Stimulated activated CD8-positive, alpha-beta memory T cell treated with anti-CD3 and anti-CD28 coated beads, Interleukin-12 subunit alpha, Interleukin-12 subunit beta, amount 100 ng/mL, for 24 hours (primary cell): Measurements from ENCODE around the gene PRPF38B.
A peak's percentile ranks its signal among the peaks of the same experiment; 100 is the strongest.
"Not testable (repeated sequence)": the region's sequence is repeated elsewhere in the genome, so short reads cannot be mapped to it uniquely, and the experiment has no call there.

Experiments used
- DNase-seq: peaks from one replicate; pipeline ENCODE4 v3.0.0-alpha.2; 2020; ENCODE audit errors: extremely low read depth

The PRPF38B gene

DNA sequence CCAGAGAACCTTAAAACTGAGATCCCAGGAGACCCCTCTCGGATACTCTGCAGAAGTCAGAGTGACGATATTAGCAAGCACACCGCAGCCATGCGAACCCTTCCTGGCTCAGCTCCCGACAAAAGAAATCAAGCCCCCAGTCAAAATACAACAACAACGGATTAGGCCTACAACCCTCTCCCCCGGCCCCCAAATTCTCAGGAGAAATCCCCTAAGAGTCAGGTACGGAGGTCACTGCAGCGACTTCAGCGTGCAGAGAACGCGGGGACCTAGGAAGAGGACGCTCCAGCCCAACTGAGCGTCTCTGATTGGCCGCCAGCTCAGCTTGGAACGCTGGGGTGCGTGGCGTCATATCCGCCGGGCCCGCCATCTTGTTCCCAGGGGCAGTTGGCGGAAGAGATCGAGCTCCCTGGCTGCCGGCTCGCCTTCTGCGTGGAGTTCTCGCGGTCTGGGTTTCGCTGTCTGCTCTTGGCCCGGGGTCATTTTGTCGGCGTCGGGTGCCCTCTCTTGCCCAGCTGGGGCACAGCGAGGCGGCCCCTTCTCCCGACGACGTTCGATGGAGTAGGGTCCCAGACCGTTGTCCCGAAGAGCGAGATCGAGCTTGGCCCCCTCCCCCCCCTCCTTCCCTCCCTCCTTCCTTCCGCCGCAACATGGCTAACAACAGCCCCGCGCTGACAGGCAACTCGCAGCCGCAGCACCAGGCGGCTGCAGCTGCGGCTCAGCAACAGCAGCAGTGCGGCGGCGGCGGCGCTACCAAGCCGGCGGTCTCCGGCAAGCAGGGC, at the start of gene PRPF38B:
Gene PRPF38B (plus strand): TSS at position 369 of the 782 bp plus-strand sequence. CDS start 282 bp downstream, at position 651.
- peak; percentile 87 for DNase-seq

DNA sequence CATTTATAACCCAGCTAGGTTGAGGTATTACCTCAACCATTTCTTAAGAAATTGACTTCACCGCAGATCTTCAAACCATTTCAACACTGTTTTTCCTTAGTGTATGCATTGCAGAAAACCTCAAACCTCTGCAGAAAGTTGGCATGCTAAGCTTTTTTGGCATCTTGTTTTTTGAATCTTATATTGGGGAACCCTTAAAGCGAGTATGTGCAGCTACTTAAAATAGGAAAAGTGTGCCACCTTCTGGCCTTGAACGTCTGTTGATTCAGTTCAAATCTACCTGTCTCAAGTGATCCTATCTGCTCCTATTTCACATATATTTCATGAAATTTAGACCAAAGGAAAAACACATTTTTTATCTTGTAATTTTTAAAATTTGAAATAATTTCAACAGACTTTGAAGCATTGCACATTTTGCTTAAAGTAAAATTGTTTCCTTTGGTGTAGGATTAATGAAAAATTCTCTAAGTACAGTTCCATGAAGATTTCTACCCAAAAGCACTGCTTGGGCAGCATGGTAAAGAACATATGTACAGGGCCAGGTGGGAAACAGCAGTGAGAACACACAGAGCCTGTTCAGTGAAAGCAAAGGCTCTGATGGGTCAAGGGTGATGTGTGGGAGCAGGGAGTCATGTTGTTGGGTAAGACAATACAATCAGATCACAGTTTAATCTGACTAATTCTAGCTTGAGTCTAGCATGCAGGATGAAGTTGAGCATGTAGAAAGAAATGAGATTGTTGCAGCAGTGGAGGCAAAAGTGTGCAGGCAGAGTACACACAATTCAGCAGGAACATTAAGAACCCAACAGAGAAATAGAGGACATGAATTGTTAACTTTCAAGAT, 48.4 kb upstream of the PRPF38B start:
- DNase-seq = no peak

DNA sequence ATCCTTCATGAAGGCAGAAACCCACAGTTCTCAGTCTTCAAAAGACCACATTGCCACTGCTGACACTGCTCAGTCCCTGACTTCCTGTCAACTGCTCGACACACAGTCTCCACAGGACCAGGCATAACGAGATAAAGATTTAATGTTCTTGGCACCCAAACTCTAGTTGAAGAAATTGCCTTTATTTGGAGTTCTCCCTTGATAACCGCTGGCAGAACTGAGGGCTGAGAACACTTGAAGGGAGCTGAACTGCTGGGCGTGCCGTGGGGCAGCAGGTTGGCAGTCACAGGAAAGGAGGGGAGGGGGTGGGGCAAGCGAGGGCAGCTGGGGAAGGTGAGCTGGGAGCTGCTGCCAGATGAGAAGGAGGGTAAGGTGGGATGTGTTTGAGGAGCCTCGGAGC, 47.1 kb upstream of the PRPF38B start:
- no peak for DNase-seq

DNA sequence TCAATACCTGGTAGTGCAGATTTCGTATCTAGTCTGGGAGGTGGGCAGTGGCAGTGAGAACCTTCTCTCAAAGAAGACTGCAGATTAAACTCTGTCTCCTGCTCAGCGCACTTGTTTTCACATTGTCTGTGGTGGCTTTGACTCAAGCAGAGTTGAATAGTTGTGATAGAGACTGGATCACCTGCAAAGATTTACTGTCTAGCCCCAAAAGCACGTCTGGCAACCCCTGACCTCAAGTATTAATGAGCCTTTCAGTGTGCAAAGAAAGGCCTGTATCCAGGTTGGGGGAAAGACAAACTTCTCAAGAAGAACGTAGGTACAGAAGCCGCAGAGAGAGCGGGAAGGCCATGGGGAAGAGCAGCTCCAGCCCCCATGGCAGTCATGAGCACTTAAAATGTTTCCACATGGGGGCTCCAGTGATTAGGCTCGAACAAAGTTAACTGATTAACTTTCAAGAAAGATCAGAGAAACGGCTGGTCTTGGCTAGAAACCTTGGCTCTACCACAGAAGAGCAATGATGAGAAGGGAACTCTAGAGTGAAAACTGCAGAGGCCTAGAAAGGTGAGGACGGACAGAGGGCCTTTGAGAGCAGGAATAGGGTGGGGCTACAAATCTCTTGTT, 46.4 kb upstream of the PRPF38B start:
- no peak for DNase-seq

DNA sequence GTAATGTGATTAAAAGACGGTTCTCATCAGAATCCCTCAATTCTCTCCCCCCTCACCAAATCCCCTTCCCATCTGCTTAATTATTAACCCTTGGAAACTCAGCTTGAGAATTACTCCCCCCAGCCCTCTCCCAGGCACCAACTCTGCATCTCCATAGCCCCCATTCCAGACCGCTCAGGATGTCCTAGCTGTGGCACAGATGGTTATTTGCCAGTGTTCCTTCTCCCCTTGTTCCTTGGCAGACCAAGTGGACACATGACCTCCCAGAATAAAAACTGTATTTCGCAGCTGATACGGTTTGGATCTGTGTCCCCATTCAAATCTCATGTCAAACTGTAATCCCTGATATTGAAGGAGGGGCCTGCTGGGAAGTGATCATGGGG, 45.9 kb upstream of the PRPF38B start:
- no peak for DNase-seq

DNA sequence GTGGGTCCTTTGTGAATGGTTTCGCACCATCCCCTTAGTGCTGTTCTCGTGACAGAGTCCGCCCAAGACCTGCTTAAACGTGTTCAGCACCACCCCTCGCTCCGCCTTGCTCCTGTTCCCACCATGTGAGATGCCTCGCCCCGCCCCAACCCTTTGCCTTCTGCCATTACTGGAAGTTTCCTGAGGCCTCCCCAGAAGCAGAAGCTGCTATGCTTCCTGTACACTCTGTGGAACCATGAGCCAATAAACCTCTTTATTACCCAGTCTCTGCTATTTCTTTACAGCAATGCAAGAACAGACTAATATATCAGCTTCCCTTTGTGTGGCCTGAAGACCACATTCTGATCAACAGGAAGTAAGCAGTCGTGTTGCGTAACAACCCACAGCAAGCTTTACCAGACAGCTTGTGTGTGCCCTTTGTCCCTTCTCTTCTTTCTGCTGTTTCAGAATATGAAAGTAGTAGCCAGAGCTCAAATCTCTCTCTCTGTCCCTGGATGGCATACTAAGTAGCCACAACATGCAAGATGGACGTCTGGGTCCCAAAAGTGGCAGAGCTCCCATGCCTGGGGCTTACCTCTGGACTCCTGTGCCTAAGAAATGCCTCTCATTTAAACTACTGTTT, 45.4 kb upstream of the PRPF38B start:
- peak; percentile 33 for DNase-seq

- DNase-seq = no peak
Measured at GRCh38 chr1:108653431-108654105, 38.5 kb upstream of the PRPF38B start.

- no peak for DNase-seq
Measured at GRCh38 chr1:108657356-108658080, 34.6 kb upstream of the PRPF38B start.

DNA sequence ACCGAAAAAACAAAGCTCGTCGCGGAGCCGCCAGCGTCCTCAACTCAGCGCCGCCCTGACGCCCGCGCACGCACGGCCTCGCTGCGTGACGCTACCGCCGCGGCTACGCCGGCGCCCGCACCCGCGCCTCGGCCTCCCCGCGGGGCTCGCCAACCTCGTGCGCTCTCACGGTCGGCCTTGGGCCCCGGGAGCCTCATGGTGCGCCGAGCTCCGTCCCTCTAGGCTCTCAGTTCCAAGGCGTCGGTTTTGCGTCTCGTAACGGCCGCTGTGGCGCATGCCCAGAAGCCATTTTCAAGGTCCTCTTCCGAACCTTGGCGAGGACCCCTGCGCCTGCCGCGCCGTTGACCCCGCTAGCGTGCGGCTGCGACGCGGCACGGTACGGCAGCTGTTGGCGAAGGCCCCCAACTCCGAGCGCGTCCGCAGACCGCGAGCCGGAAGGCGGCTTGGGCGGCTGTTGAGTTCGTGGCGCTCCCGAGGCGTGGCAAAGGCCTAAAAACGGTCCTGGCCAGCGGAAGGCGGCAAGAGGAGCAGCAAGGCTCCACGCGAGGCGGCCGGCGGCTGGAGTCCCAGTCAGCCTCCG, 31.0 kb upstream of the PRPF38B start, which contains the start of gene HENMT1:
Gene HENMT1 (minus strand): TSS at position 64 of the 580 bp plus-strand sequence. CDS start 1,209 bp downstream, outside the sequence.
- peak; percentile 31 for DNase-seq

DNA sequence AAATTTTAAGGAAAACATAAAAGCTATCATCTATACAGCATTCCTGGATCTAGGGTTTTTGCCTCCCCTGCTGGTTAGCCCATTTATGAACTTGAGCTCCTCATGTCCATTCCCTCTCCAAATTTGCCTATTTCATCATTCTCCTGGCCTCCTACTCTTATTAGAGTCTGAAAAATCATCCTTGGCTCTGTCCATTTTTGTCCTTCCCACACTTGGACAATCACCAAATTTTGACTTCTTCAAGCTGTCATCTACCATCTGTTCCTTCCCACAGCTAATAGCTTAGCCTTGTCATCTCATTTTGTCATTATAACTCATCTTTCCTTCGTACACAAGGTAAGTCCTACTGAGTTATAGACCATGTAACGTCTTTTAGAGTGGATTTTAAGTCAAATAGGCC, 29.0 kb upstream of the PRPF38B start:
- DNase-seq = no peak

- DNase-seq = no peak
Measured at GRCh38 chr1:108664481-108664880, 27.6 kb upstream of the PRPF38B start.

GRCh38 chr1:108665067-108665466, 27.0 kb upstream of the PRPF38B start:
- no peak for DNase-seq

DNA sequence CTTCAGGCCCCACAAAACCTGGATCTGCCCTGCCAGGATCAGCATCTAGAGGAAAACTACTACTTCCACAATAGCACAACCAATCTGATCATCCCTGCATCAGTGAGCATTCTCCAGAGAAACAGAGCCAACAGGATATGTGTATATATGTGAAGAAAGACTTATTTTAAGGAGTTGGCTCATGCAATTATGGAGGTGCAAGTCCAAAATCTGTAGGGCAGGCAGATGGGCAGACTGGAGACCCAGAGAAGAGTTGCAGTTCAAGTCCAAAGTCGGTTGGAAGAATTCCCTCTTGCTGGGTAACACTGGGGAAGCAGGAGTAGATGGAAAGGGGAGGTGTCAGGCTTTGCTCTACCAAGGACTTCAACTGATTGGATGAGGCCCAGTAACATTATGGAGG, 26.3 kb upstream of the PRPF38B start:
- no peak for DNase-seq

DNA sequence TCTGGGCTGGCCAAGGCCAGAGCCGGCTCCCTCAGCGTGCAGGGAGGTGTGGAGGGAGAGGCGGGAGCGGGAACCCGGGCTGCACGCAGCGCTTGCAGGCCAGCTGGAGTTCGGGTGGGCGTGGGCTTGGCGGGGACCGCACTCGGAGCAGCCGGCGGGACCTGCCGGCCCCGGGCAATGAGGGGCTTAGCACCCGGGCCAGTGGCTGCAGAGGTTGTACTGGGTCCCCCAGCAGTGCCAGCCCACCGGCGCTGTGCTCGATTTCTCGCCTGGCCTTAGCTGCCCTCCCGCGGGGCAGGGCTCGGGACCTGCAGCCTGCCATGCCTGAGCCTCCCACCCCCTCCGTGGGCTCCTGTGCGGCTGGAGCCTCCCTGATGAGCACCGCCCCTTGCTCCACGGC, 24.7 kb upstream of the PRPF38B start:
- not testable (repeated sequence) for DNase-seq

DNA sequence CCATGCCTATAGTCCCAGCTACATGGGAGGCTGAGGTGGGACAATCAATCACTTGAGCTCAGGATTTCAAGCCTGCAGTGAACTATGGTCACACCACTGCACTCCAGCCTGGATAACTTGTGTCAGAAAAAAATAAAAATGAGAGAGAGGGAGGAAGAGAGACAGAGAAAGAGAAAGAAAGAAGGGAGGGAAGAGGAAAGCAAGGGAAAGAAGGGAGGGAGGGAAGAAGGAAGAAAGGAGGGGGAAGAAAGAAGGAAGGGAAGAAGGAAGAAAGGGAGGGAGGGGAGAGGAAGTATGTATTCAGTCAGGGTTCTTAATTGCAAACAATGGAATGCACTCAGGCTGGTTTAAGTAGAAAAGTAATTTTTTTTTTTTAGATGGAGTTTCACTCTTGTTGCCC, 23.3 kb upstream of the PRPF38B start:
- DNase-seq = no peak

- DNase-seq = no peak
Measured at GRCh38 chr1:108669679-108670078, 22.4 kb upstream of the PRPF38B start.

GRCh38 chr1:108670131-108670773, 21.9 kb upstream of the PRPF38B start:
- no peak for DNase-seq

DNA sequence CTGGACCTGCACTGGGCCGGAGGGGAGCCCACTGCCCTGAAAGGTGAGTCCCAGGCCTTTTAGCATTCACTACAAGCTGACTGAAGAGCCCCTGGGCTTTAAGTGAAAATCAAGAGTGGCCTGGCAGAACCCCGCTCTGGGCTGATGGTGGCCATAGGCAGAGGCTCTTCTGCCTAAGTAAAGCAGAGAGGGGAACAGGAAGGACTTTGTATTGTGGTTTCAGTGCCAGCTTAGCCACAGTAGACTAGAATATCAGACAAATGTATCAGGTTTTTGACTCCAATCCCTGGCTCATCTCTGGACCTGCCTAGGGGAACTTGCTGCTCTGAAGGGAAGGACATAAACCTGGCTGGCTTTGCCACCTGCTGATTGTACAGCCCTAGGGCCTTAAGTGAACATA, 21.0 kb upstream of the PRPF38B start:
- DNase-seq = no peak

DNA sequence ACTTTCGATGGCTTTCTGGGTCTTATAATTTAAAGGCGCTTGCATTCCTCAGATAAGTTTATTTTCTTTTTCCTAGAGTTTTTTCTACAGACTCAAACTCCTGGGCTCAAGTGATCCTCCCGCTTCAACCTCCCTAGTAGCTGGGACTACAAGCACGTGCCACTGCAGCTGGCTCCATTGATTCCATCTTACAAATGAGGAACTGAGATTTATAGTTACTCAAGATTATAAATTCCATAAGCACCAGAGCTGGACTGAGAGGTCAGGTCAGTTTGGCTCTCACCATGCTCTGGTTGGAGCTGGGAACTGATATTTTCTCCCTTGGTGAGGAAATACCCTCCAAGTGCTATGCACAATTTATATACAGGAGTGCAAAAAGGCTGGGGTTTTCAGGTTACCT, 13.4 kb upstream of the PRPF38B start:
- no peak for DNase-seq
